ENCODE data around the gene KIAA0040. TPM values are rescaled to one million over a fixed set of nuclear protein-coding genes. Genes with fewer than 3 reads are reported as not detected.

The KIAA0040 gene
- total RNA-seq, 1 donor: 1.1 TPM

GRCh38 chr1:175128523-175128922 lies 64.1 kb downstream of the KIAA0040 start:
- H3K79me2 ChIP-seq (ENCODE audit: insufficient read depth, low read length): no peaks in the 10 kb centered on the region
- H3K27me3 ChIP-seq (ENCODE audit: insufficient read depth, low read length): no peaks in the 10 kb centered on the region
- H4K20me1 ChIP-seq (ENCODE audit: insufficient read depth, low read length): no peaks in the 10 kb centered on the region
- H3K27ac ChIP-seq (ENCODE audit: low read depth, low read length): no peak overlapping the region
- no peaks in the 10 kb centered on the region for H3K36me3 ChIP-seq (ENCODE audit: insufficient read depth, low read length)
- H3K4me1 ChIP-seq (ENCODE audit: insufficient read depth, low read length): peaks cover 10% of the 10 kb centered on the region
- H3K4me2 ChIP-seq (ENCODE audit: insufficient read depth, low read length): no peak overlapping the region
- no peak for TF ChIP-seq CTCF (IDR thresholded peaks at IDR 0.05; ENCODE audit: extremely low read depth, low read depth, low read length)
- H2AFZ ChIP-seq (ENCODE audit: low read length): no peak overlapping the region
- DNase-seq (ENCODE audit: insufficient read length, low spot score, missing footprints): no peak
- H3K4me3 ChIP-seq (ENCODE audit: insufficient read depth, low read length): no peak overlapping the region
- no peaks in the 10 kb centered on the region for H3K9me3 ChIP-seq (ENCODE audit: low read depth, low read length)

- Histone ChIP-seq H2AFZ (ENCODE audit: low read length) (no peak overlapping the region), H3K36me3 (ENCODE audit: insufficient read depth, low read length) (no peaks in the 10 kb centered on the region), H3K4me1 (ENCODE audit: insufficient read depth, low read length) (peaks cover 6% of the 10 kb centered on the region), H3K9me3 (ENCODE audit: low read depth, low read length) (no peaks in the 10 kb centered on the region), H3K27ac (ENCODE audit: low read depth, low read length) (no peak overlapping the region), H4K20me1 (ENCODE audit: insufficient read depth, low read length) (no peaks in the 10 kb centered on the region), H3K27me3 (ENCODE audit: insufficient read depth, low read length) (no peaks in the 10 kb centered on the region), H3K4me2 (ENCODE audit: insufficient read depth, low read length) (no peak overlapping the region), H3K4me3 (ENCODE audit: insufficient read depth, low read length) (no peak overlapping the region), H3K79me2 (ENCODE audit: insufficient read depth, low read length) (no peaks in the 10 kb centered on the region)
- TF ChIP-seq CTCF (IDR thresholded peaks at IDR 0.05; ENCODE audit: extremely low read depth, low read depth, low read length): no peak
- no peak for DNase-seq (ENCODE audit: insufficient read length, low spot score, missing footprints)
Observed at GRCh38 chr1:175127565-175127964, 65.0 kb downstream of the KIAA0040 start.

GRCh38 chr1:175126347-175126746 lies 66.2 kb downstream of the KIAA0040 start:
- H3K27ac ChIP-seq (ENCODE audit: low read depth, low read length): no peak overlapping the region
- no peaks in the 10 kb centered on the region for H3K9me3 ChIP-seq (ENCODE audit: low read depth, low read length)
- H3K4me1 ChIP-seq (ENCODE audit: insufficient read depth, low read length): no peaks in the 10 kb centered on the region
- no peak overlapping the region for H2AFZ ChIP-seq (ENCODE audit: low read length)
- H3K79me2 ChIP-seq (ENCODE audit: insufficient read depth, low read length): no peaks in the 10 kb centered on the region
- H3K4me2 ChIP-seq (ENCODE audit: insufficient read depth, low read length): no peak overlapping the region
- no peak for DNase-seq (ENCODE audit: insufficient read length, low spot score, missing footprints)
- H3K27me3 ChIP-seq (ENCODE audit: insufficient read depth, low read length): no peaks in the 10 kb centered on the region
- TF ChIP-seq CTCF (IDR thresholded peaks at IDR 0.05; ENCODE audit: extremely low read depth, low read depth, low read length): no peak
- H3K4me3 ChIP-seq (ENCODE audit: insufficient read depth, low read length): no peak overlapping the region
- no peaks in the 10 kb centered on the region for H4K20me1 ChIP-seq (ENCODE audit: insufficient read depth, low read length)
- no peaks in the 10 kb centered on the region for H3K36me3 ChIP-seq (ENCODE audit: insufficient read depth, low read length)

- no peak for DNase-seq (ENCODE audit: insufficient read length, low spot score, missing footprints)
- TF ChIP-seq CTCF (IDR thresholded peaks at IDR 0.05; ENCODE audit: extremely low read depth, low read depth, low read length): no peak
Observed at GRCh38 chr1:175124861-175125260, 67.7 kb downstream of the KIAA0040 start.

More at GRCh38 chr1:175124861-175125260, 67.7 kb downstream of the KIAA0040 start:
- H3K4me1 ChIP-seq (ENCODE audit: insufficient read depth, low read length): no peaks in the 10 kb centered on the region
- H3K27ac ChIP-seq (ENCODE audit: low read depth, low read length): no peak overlapping the region
- no peaks in the 10 kb centered on the region for H3K9me3 ChIP-seq (ENCODE audit: low read depth, low read length)
- H4K20me1 ChIP-seq (ENCODE audit: insufficient read depth, low read length): no peaks in the 10 kb centered on the region
- H3K36me3 ChIP-seq (ENCODE audit: insufficient read depth, low read length): no peaks in the 10 kb centered on the region
- no peak overlapping the region for H3K4me3 ChIP-seq (ENCODE audit: insufficient read depth, low read length)
- H3K79me2 ChIP-seq (ENCODE audit: insufficient read depth, low read length): no peaks in the 10 kb centered on the region
- H3K4me2 ChIP-seq (ENCODE audit: insufficient read depth, low read length): no peak overlapping the region
- no peak overlapping the region for H2AFZ ChIP-seq (ENCODE audit: low read length)
- H3K27me3 ChIP-seq (ENCODE audit: insufficient read depth, low read length): no peaks in the 10 kb centered on the region

Data from osteoblast (primary cell).